Hepatocyte (in vitro differentiated cells): ENCODE results near the gene NDST4.

Source experiments
- EZH2 ChIP-seq: fragments of 200-600 bp; sonication (generic); IDR thresholded peaks from 2 replicates; pipeline ENCODE4 v1.6.1; 2016; ENCODE audit warnings: antibody characterized with exemption, mild to moderate bottlenecking, borderline replicate concordance
- EZH2phosphoT487 ChIP-seq: fragments of 200-600 bp; sonication (generic); IDR thresholded peaks from one replicate; pipeline ENCODE4 v1.6.1; 2018; ENCODE audit warnings: antibody characterized with exemption, mild to moderate bottlenecking, low read depth, moderate library complexity; ENCODE audit not compliant: unreplicated experiment, severe bottlenecking
- TF ChIP-seq, protein P1 (sequence below): fragments of 200-600 bp; sonication (generic); IDR thresholded peaks from 2 replicates; pipeline ENCODE4 v1.5.1; 2016; ENCODE audit warnings: antibody characterized with exemption, mild to moderate bottlenecking; ENCODE audit not compliant: poor library complexity

DNA sequence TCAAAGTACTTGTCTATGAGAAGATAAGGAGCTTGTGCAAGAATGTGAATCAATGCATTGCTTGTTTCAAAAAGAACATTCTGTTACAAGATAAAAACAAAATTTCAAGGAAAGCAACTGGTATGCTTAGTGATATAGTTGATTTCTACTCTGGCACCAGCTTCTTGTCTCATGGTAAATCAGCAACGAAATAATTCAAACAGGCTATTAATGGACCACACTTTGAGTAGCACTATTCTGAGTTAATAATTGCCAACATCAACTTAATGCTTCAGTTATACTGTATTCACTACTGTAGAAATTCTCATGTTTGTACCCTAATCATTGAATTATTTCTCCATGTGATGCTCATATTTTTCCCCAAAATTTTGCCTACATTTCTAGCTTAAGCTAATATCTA, 252.6 kb downstream of the NDST4 start:
- TF ChIP-seq, protein P1, sequence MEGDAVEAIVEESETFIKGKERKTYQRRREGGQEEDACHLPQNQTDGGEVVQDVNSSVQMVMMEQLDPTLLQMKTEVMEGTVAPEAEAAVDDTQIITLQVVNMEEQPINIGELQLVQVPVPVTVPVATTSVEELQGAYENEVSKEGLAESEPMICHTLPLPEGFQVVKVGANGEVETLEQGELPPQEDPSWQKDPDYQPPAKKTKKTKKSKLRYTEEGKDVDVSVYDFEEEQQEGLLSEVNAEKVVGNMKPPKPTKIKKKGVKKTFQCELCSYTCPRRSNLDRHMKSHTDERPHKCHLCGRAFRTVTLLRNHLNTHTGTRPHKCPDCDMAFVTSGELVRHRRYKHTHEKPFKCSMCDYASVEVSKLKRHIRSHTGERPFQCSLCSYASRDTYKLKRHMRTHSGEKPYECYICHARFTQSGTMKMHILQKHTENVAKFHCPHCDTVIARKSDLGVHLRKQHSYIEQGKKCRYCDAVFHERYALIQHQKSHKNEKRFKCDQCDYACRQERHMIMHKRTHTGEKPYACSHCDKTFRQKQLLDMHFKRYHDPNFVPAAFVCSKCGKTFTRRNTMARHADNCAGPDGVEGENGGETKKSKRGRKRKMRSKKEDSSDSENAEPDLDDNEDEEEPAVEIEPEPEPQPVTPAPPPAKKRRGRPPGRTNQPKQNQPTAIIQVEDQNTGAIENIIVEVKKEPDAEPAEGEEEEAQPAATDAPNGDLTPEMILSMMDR, result no peak
- TF ChIP-seq EZH2 (no peak), EZH2phosphoT487 (no peak)
